ENCODE results near the gene JAK3.

Gene JAK3

GRCh38 chr19:17881701-17882100 lies 33.9 kb upstream of the JAK3 start:
- TF ChIP-seq CTCF (IDR thresholded peaks at IDR 0.05; ENCODE audit: extremely low read depth, missing control alignments): no peak
- DNase-seq (ENCODE audit: low spot score): no peak

- DNase-seq (ENCODE audit: low spot score): no peak
- TF ChIP-seq CTCF (IDR thresholded peaks at IDR 0.05; ENCODE audit: extremely low read depth, missing control alignments): no peak
Observed at GRCh38 chr19:17879466-17879865, 31.7 kb upstream of the JAK3 start.

GRCh38 chr19:17877696-17878095 lies 29.9 kb upstream of the JAK3 start:
- TF ChIP-seq CTCF (IDR thresholded peaks at IDR 0.05; ENCODE audit: extremely low read depth, missing control alignments): no peak
- DNase-seq (ENCODE audit: low spot score): no peak

- no peak for DNase-seq (ENCODE audit: low spot score)
- no peak for TF ChIP-seq CTCF (IDR thresholded peaks at IDR 0.05; ENCODE audit: extremely low read depth, missing control alignments)
Observed at GRCh38 chr19:17874758-17875135, 27.0 kb upstream of the JAK3 start.

GRCh38 chr19:17873786-17874757 lies 26.3 kb upstream of the JAK3 start:
- DNase-seq (ENCODE audit: low spot score): peak; percentile 89
- TF ChIP-seq CTCF (IDR thresholded peaks at IDR 0.05; ENCODE audit: extremely low read depth, missing control alignments): no peak

- DNase-seq (ENCODE audit: low spot score): no peak
- TF ChIP-seq CTCF (IDR thresholded peaks at IDR 0.05; ENCODE audit: extremely low read depth, missing control alignments): no peak
Observed at GRCh38 chr19:17872251-17873001, 24.6 kb upstream of the JAK3 start.

- TF ChIP-seq CTCF (IDR thresholded peaks at IDR 0.05; ENCODE audit: extremely low read depth, missing control alignments): no peak
- DNase-seq (ENCODE audit: low spot score): no peak
Observed at GRCh38 chr19:17871878-17872250, 24.1 kb upstream of the JAK3 start, which contains the start of gene SLC5A5. TSS of gene SLC5A5 (plus strand) at chr19:17871945. CDS start at chr19:17872320, 375 bp downstream.

Data from GM20000 (cell line).